Measurements from ENCODE around the gene ZNRF1. TPM values are rescaled to one million over a fixed set of nuclear protein-coding genes. Genes with fewer than 3 reads are reported as not detected.
A peak's percentile ranks its signal among the peaks of the same experiment; 100 is the strongest.
"Not testable (repeated sequence)": the region's sequence is repeated elsewhere in the genome, so short reads cannot be mapped to it uniquely, and the experiment has no call there.

The ZNRF1 gene
- total RNA-seq, 2 experiments from 2014 or later, result 16.1 to 22.5 TPM

DNA sequence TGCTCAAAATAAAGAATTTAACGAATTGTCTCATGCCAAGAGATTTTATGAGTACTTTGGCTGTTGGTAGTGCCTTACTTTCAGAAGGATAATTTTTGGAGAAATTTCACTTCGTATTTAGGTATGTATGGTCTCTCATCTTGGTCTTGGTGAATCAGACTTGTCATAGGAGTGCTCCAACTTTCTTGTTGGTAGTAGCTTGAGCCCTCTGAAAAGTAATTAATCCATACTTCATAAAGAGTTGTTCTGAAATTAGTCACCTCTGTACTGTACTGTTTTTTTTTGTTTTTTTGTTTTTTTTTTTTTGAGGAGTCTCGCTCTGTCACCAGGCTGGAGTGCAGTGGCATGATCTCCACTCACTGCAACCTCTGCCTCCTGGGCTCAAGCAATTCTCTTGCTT lies 11.6 kb downstream of the ZNRF1 start:
- H3K27me3 Mint-ChIP-seq, result no peaks in the 10 kb centered on the region
- ATAC-seq (no peak), DNase-seq (no peak)
- no peak overlapping the region for H3K27ac Mint-ChIP-seq
- H3K4me3 Mint-ChIP-seq, result no peak overlapping the region
- no peaks in the 10 kb centered on the region for H3K9me3 Mint-ChIP-seq (ENCODE audit: low read depth)
- H3K36me3 Mint-ChIP-seq, result peaks cover 15% of the 10 kb centered on the region
- CTCF ChIA-PET, result interaction anchor here (1.3 to 3.2 kb wide), 3 partner anchors 12 to 101 kb away, joined by 3 to 25 read pairs (median 6); partner anchors contain the start of gene ZNRF1
- peaks cover 39% of the 10 kb centered on the region for H3K4me1 Mint-ChIP-seq

- no peaks in the 10 kb centered on the region for H3K9me3 Mint-ChIP-seq (ENCODE audit: low read depth)
- H3K4me1 Mint-ChIP-seq, result peaks cover 39% of the 10 kb centered on the region
- peak; percentile 55 for DNase-seq
Measured at GRCh38 chr16:75011634-75012307, 12.9 kb downstream of the ZNRF1 start.

GRCh38 chr16:75012380-75013081 lies 13.7 kb downstream of the ZNRF1 start:
- Mint-ChIP-seq H3K4me3 (peak overlapping the region; percentile 62), H3K27ac (peak overlapping the region; percentile 74), H3K27me3 (no peaks in the 10 kb centered on the region), H3K36me3 (peaks cover 13% of the 10 kb centered on the region), H3K4me1 (peaks cover 41% of the 10 kb centered on the region), H3K9me3 (ENCODE audit: low read depth) (no peaks in the 10 kb centered on the region)
- CTCF ChIA-PET, result interaction anchor here (1.0 to 3.2 kb wide), 6 partner anchors 14 to 99 kb away, joined by 3 to 25 read pairs (median 4); partner anchors contain the start of genes WDR59 and ZNRF1
- no peak for DNase-seq
- ATAC-seq, result peak; percentile 63

More at GRCh38 chr16:75011634-75012307, 12.9 kb downstream of the ZNRF1 start:
- ATAC-seq, result peak; percentile 66
- Mint-ChIP-seq H3K27me3 (no peaks in the 10 kb centered on the region), H3K4me3 (peak overlapping the region; percentile 62), H3K36me3 (peaks cover 14% of the 10 kb centered on the region), H3K27ac (peak overlapping the region; percentile 74)
- CTCF ChIA-PET, result interaction anchor here (1.1 to 3.2 kb wide), 6 partner anchors 13 to 100 kb away, joined by 3 to 25 read pairs (median 5); partner anchors contain the start of genes WDR59 and ZNRF1

- H3K27me3 Mint-ChIP-seq; DNase-seq; ATAC-seq; H3K27ac Mint-ChIP-seq; H3K9me3 Mint-ChIP-seq (ENCODE audit: low read depth); H3K4me3 Mint-ChIP-seq: not testable (repeated sequence)
- H3K36me3 Mint-ChIP-seq, result peaks cover 11% of the 10 kb centered on the region
- CTCF ChIA-PET, result interaction anchor here (1.0 to 3.2 kb wide), 6 partner anchors 14 to 98 kb away, joined by 3 to 25 read pairs (median 4); partner anchors contain the start of genes WDR59 and ZNRF1
- H3K4me1 Mint-ChIP-seq, result peaks cover 46% of the 10 kb centered on the region
Measured at GRCh38 chr16:75013123-75013522, 14.3 kb downstream of the ZNRF1 start.

DNA sequence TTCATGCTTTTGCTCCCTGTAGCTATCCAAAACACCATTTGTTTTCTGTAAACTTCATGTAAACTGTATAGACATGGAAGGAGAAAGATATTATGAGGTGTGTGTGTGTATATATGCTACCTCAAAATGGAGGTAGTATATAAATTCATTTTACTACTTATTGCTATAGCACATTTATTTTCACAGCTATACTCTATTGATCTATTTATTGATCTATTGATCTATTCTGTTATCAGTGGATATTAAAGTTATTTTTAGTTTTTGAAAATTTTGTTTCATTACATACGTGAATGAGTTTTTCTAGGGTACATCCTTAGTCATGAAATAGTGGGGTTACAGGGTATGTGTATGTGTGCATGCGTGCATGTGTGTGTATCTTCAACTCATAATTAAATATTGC lies 15.5 kb downstream of the ZNRF1 start:
- peaks cover 44% of the 10 kb centered on the region for H3K4me1 Mint-ChIP-seq

GRCh38 chr16:75016451-75017081 lies 17.7 kb downstream of the ZNRF1 start:
- not testable (repeated sequence) for H3K9me3 Mint-ChIP-seq (ENCODE audit: low read depth); H3K27ac Mint-ChIP-seq; H3K27me3 Mint-ChIP-seq; DNase-seq; H3K4me3 Mint-ChIP-seq; ATAC-seq
- Mint-ChIP-seq H3K4me1 (peaks cover 41% of the 10 kb centered on the region), H3K36me3 (peaks cover 23% of the 10 kb centered on the region)
- CTCF ChIA-PET, result interaction anchor here (1.1 to 1.6 kb wide), 2 partner anchors 10 to 94 kb away, joined by 3 to 4 read pairs; no protein-coding TSS in a partner anchor

More for the DNA sequence above, 15.5 kb downstream of the ZNRF1 start:
- CTCF ChIA-PET, result interaction anchor here (0.7 to 2.7 kb wide), 5 partner anchors 12 to 185 kb away, joined by 3 to 11 read pairs (median 3); partner anchors contain the start of gene ZNRF1
- no peak for ATAC-seq
- DNase-seq, result no peak
- Mint-ChIP-seq H3K4me3 (no peak overlapping the region), H3K27me3 (no peaks in the 10 kb centered on the region), H3K36me3 (peaks cover 8% of the 10 kb centered on the region), H3K27ac (no peak overlapping the region), H3K9me3 (ENCODE audit: low read depth) (no peaks in the 10 kb centered on the region)

- Mint-ChIP-seq H3K4me3 (no peak overlapping the region), H3K9me3 (ENCODE audit: low read depth) (peaks cover 10% of the 10 kb centered on the region), H3K27me3 (no peaks in the 10 kb centered on the region), H3K4me1 (peaks cover 30% of the 10 kb centered on the region), H3K36me3 (peaks cover 31% of the 10 kb centered on the region), H3K27ac (no peak overlapping the region)
- CTCF ChIA-PET, result interaction anchor here (1.0 to 1.1 kb wide), 2 partner anchors 11 to 19 kb away, joined by 3 read pairs; partner anchors contain the start of gene ZNRF1
- ATAC-seq (no peak), DNase-seq (no peak)
Measured at GRCh38 chr16:75017670-75018525, 19.1 kb downstream of the ZNRF1 start.

DNA sequence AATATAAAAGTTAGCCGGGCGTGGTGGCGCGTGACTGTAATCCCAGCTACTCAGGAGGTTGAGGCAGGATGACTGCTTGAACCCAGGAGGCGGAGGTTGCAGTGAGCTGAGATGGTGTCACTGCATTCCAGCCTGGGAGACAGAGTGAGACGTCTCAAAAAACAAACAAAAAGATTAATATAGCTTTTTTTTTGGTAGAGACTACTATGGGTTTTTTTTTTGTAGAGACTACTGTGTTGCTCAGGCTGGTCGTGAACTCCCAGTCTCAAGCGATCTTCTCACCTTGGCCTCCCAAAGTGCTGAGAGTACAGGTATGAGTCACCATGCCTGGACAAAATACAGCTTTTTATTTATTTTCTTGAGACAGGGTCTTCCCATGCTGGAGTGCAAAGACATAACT lies 20.2 kb downstream of the ZNRF1 start:
- Mint-ChIP-seq H3K4me1 (peaks cover 27% of the 10 kb centered on the region), H3K9me3 (ENCODE audit: low read depth) (peaks cover 10% of the 10 kb centered on the region), H3K27me3 (no peaks in the 10 kb centered on the region), H3K4me3 (no peak overlapping the region), H3K36me3 (peaks cover 35% of the 10 kb centered on the region), H3K27ac (no peak overlapping the region)
- DNase-seq (no peak), ATAC-seq (no peak)
- CTCF ChIA-PET, result interaction anchor here (1.1 kb wide), 1 partner anchor 11 kb away, joined by 4 read pairs; no protein-coding TSS in a partner anchor

DNA sequence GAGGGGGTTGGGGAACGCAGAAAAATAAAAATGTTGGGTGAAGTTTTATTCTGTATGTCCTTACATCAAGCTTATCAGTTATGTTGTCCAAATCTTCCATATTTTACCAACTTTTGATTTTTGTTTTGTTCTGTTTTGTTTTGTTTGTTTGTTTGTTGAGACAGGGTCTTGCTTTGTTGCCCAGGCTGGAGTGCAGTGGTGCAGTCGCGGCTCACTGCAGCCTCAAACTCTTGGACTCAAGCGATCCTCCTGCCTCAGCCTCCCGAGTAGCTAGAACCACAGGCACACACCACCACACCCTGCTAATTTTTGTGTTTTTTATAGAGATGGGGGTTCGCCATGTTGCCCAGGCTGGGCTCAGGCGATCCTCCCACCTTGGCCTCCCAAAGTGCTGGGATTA lies 20.8 kb downstream of the ZNRF1 start:
- Mint-ChIP-seq H3K9me3 (ENCODE audit: low read depth) (peaks cover 10% of the 10 kb centered on the region), H3K27me3 (no peaks in the 10 kb centered on the region), H3K36me3 (peaks cover 33% of the 10 kb centered on the region), H3K4me3 (no peak overlapping the region), H3K27ac (no peak overlapping the region), H3K4me1 (peaks cover 31% of the 10 kb centered on the region)
- DNase-seq (no peak), ATAC-seq (no peak)
- CTCF ChIA-PET, result interaction anchor here (1.1 kb wide), 1 partner anchor 11 kb away, joined by 4 read pairs; no protein-coding TSS in a partner anchor

GRCh38 chr16:75021410-75021809 lies 22.6 kb downstream of the ZNRF1 start:
- DNase-seq (no peak), ATAC-seq (no peak)
- peaks cover 10% of the 10 kb centered on the region for H3K9me3 Mint-ChIP-seq (ENCODE audit: low read depth)
- no peaks in the 10 kb centered on the region for H3K27me3 Mint-ChIP-seq
- CTCF ChIA-PET, result interaction anchor here (0.8 kb wide), 1 partner anchor 14 kb away, joined by 3 read pairs; no protein-coding TSS in a partner anchor
- H3K27ac Mint-ChIP-seq, result no peak overlapping the region
- H3K4me1 Mint-ChIP-seq, result peaks cover 37% of the 10 kb centered on the region
- H3K4me3 Mint-ChIP-seq, result no peak overlapping the region
- H3K36me3 Mint-ChIP-seq, result peaks cover 35% of the 10 kb centered on the region

DNA sequence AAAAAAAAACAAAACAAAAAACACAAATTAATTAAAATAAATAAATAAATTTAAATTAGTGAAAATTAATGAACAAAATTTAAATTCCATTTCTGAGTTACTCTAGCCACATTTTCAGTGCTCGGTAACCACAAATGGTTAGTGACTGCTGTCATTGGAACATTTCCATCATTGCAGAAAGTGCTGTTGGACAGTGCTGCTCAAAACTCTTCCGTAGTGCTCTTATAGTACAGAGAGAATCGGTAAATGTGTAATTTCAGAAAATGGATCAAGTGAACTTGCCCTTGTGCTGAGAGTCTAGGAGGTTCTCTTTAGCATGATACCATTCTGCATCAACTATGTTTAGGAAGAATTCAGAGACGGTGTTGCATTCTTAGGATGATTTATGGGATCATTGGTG lies 23.7 kb downstream of the ZNRF1 start:
- DNase-seq, result no peak
- Mint-ChIP-seq H3K4me1 (peaks cover 35% of the 10 kb centered on the region), H3K9me3 (ENCODE audit: low read depth) (peaks cover 10% of the 10 kb centered on the region), H3K27me3 (no peaks in the 10 kb centered on the region), H3K36me3 (peaks cover 34% of the 10 kb centered on the region), H3K4me3 (no peak overlapping the region), H3K27ac (no peak overlapping the region)
- no peak for ATAC-seq
- CTCF ChIA-PET, result no interaction called here

GRCh38 chr16:75023009-75023408 lies 24.2 kb downstream of the ZNRF1 start:
- Mint-ChIP-seq H3K36me3 (peaks cover 34% of the 10 kb centered on the region), H3K9me3 (ENCODE audit: low read depth) (peaks cover 10% of the 10 kb centered on the region), H3K27me3 (no peaks in the 10 kb centered on the region), H3K27ac (no peak overlapping the region), H3K4me3 (no peak overlapping the region), H3K4me1 (peaks cover 32% of the 10 kb centered on the region)
- ATAC-seq, result no peak
- DNase-seq, result no peak
- CTCF ChIA-PET, result no interaction called here

All from activated CD8-positive, alpha-beta memory T cell treated with anti-CD3 and anti-CD28 coated beads, Interleukin-2, amount 10 ng/mL, durations not matched to agents 7 days and 5 days (primary cell).